Kidney (tissue), 14 donors: ENCODE measurements around the gene HSF2BP. TPM values are rescaled to one million over a fixed set of nuclear protein-coding genes. Genes with fewer than 3 reads are reported as not detected.
A peak's percentile ranks its signal among the peaks of the same experiment; 100 is the strongest.

ENCODE experiments used
- DNase-seq, 5 donors: peaks; one replicate each; pipeline ENCODE4 v3.0.0-alpha.2; 2013 to 2020
- FAIRE-seq: peaks from 2 replicates; lab custom pipeline; 2012; peaks lifted over from hg19 to GRCh38; lab: Jason Lieb, UNC
- H3K27ac ChIP-seq, 2 donors: one replicate each; pipeline ENCODE4 v1.7.0; 2013; ENCODE audit warnings: low read depth in 2 of 2, low read length in 2 of 2, inconsistent platforms in 1 of 2
- H3K27me3 ChIP-seq: one replicate; pipeline ENCODE4 v1.7.1; 2013; ENCODE audit warnings: low read length, inconsistent platforms; ENCODE audit not compliant: control insufficient read depth, insufficient read depth
- H3K36me3 ChIP-seq, 3 donors: one replicate each; pipeline versions ENCODE4 v1.7.0 to v1.7.1; 2013; ENCODE audit warnings: low read length in 3 of 3, control low read depth in 1 of 3, inconsistent platforms in 1 of 3; ENCODE audit not compliant: insufficient read depth in 3 of 3, control insufficient read depth in 2 of 3
- H3K4me1 ChIP-seq, 3 donors: one replicate each; pipeline versions ENCODE4 v1.7.0 to v1.7.1; 2013; ENCODE audit warnings: low read length in 3 of 3, inconsistent platforms in 1 of 3, low read depth in 1 of 3; ENCODE audit not compliant: control insufficient read depth in 2 of 3, insufficient read depth in 2 of 3
- H3K4me3 ChIP-seq, 3 donors: one replicate each; pipeline versions ENCODE4 v1.7.0 to v1.8.1; 2013; ENCODE audit warnings: low read length in 3 of 3, control low read depth in 1 of 3, inconsistent platforms in 1 of 3
- H3K9ac ChIP-seq, 3 donors: one replicate each; pipeline versions ENCODE4 v1.7.0 to v1.7.1; 2013; ENCODE audit warnings: low read length in 3 of 3, control low read depth in 1 of 3, inconsistent platforms in 1 of 3
- H3K9me3 ChIP-seq, 3 donors: one replicate each; pipeline versions ENCODE4 v1.7.0 to v1.7.1; 2013; ENCODE audit warnings: low read length in 3 of 3, control low read depth in 1 of 3, inconsistent platforms in 1 of 3; ENCODE audit not compliant: control insufficient read depth in 2 of 3, insufficient read depth in 1 of 3
- CTCF ChIP-seq: IDR thresholded peaks from 3 replicates; pipeline ENCODE4 v1.5.1; 2012; ENCODE audit warnings: mild to moderate bottlenecking, moderate library complexity, borderline replicate concordance; ENCODE audit not compliant: insufficient read depth; ENCODE audit errors: extremely low read depth
- intact Hi-C: fragments of 100-400 bp; cut with DNase I; formaldehyde crosslinking; loops from one replicate; pipeline ENCODE4 v1.11.1; 2022
- polyA plus RNA-seq: library from polyadenylated mRNA; stranded (reverse); fragments of 350-450 nt; fragmentation: Illumina TruSeq; extraction: RNeasy Lipid Tissue Mini Kit (QIAGEN cat#74804); gene quantifications from one replicate; pipeline ENCODE4 v1.2.3, GENCODE V29; 2014; ENCODE audit warnings: low read depth, low replicate concordance; ENCODE audit not compliant: insufficient read depth
- total RNA-seq: library from RNA; stranded (reverse); fragmentation: NEBNext Ultra II Directional; extraction: Animal tissue kit (Norgen Biotek cat#: 25700); gene quantifications from one replicate; pipeline ENCODE4 v1.2.1, GENCODE V29; 2021
- donor health status: control.
- donor health status: control.
- donor health status: control.
- donor health status: control.
- donor health status: control.
- donor health status: DM: yes; HTN: yes; CAD: no.
- donor health status: Normal renal cell carcinoma (clear cell type).

HSF2BP gene
- total and polyA plus RNA-seq, 2 donors from 2014 or later, result 0.19 to 0.60 TPM

- intact Hi-C loops, result no loop called here
- DNase-seq (no peak), FAIRE-seq (no peak)
- Histone ChIP-seq H3K27me3 (no peaks in the 10 kb centered on the region), H3K4me3 (no peak overlapping the region), H3K9ac (peak overlapping the region in 1 of 3 donors; percentile 5), H3K27ac (no peak overlapping the region), H3K36me3 (no peaks in the 10 kb centered on the region), H3K4me1 (peaks cover 0 to 4% (median 3%) of the 10 kb centered on the region in 3 donors), H3K9me3 (no peaks in the 10 kb centered on the region)
- TF ChIP-seq CTCF, result no peak
Measured at GRCh38 chr21:43645976-43646375, 13.3 kb downstream of the HSF2BP start.

GRCh38 chr21:43645136-43645891 lies 14.0 kb downstream of the HSF2BP start:
- Histone ChIP-seq H3K4me1 (peaks cover 0 to 4% (median 3%) of the 10 kb centered on the region in 3 donors), H3K36me3 (no peaks in the 10 kb centered on the region), H3K27ac (no peak overlapping the region), H3K27me3 (no peaks in the 10 kb centered on the region), H3K4me3 (no peak overlapping the region), H3K9ac (no peak overlapping the region), H3K9me3 (no peaks in the 10 kb centered on the region)
- TF ChIP-seq CTCF, result peak; percentile 41
- intact Hi-C loops, result no loop called here
- DNase-seq (peak in 4 of 5 donors; percentile 54 to 86 (median 66)), FAIRE-seq (no peak)

GRCh38 chr21:43644609-43645008 lies 14.7 kb downstream of the HSF2BP start:
- FAIRE-seq (no peak), DNase-seq (no peak)
- Histone ChIP-seq H3K9ac (no peak overlapping the region), H3K4me3 (no peak overlapping the region), H3K36me3 (no peaks in the 10 kb centered on the region), H3K27ac (no peak overlapping the region), H3K4me1 (peaks cover 0 to 4% (median 3%) of the 10 kb centered on the region in 3 donors), H3K9me3 (no peaks in the 10 kb centered on the region), H3K27me3 (no peaks in the 10 kb centered on the region)
- intact Hi-C loops, result no loop called here
- TF ChIP-seq CTCF, result no peak
